GM12872 (cell line): Measurements from ENCODE around the gene BOD1L1.

Experiments used
- CTCF ChIP-seq: IDR thresholded peaks from 3 replicates; pipeline ENCODE4 v1.5.1; 2011; ENCODE audit warnings: low read depth, mild to moderate bottlenecking, low read length, moderate library complexity; ENCODE audit not compliant: insufficient read depth

The BOD1L1 gene

GRCh38 chr4:13537011-13537831 is 90.3 kb downstream of the BOD1L1 start:
- TF ChIP-seq CTCF: no peak

- TF ChIP-seq CTCF: no peak
Observed at GRCh38 chr4:13536607-13537006, 90.9 kb downstream of the BOD1L1 start.

- no peak for TF ChIP-seq CTCF
Observed at GRCh38 chr4:13535708-13536361, 91.7 kb downstream of the BOD1L1 start.

GRCh38 chr4:13535118-13535517 is 92.4 kb downstream of the BOD1L1 start:
- no peak for TF ChIP-seq CTCF

- no peak for TF ChIP-seq CTCF
Observed at GRCh38 chr4:13534344-13535063, 93.0 kb downstream of the BOD1L1 start.

GRCh38 chr4:13533670-13534343 is 93.7 kb downstream of the BOD1L1 start:
- no peak for TF ChIP-seq CTCF

- no peak for TF ChIP-seq CTCF
Observed at GRCh38 chr4:13531625-13531998, 95.9 kb downstream of the BOD1L1 start.
